Esophagus mucosa (tissue), 1 donor: ENCODE measurements around the gene ATP2C2. TPM values are rescaled to one million over a fixed set of nuclear protein-coding genes. Genes with fewer than 3 reads are reported as not detected.
A peak's percentile ranks its signal among the peaks of the same experiment; 100 is the strongest.
"Not testable (repeated sequence)": the region's sequence is repeated elsewhere in the genome, so short reads cannot be mapped to it uniquely, and the experiment has no call there.

ENCODE experiments used
- ATAC-seq: fragments of 200-7000 bp; cut with Tn5 transposase; one replicate; pipeline ENCODE4 v1.9.1; 2020
- total RNA-seq: library from RNA; stranded (reverse); gene quantifications from one replicate; pipeline ENCODE4 v1.2.4, GENCODE V29; 2023
- donor health status: DM: yes; HTN: yes; CAD: no.

Gene ATP2C2
- total RNA-seq, 1 donor from 2014 or later, result 6.9 TPM

- ATAC-seq, result no peak
Measured at GRCh38 chr16:84367297-84367680, 1.0 kb upstream of the ATP2C2 start.

- peak; percentile 51 for ATAC-seq
Measured at GRCh38 chr16:84367750-84368307, 509 bp upstream of the ATP2C2 start.

- no peak for ATAC-seq
Measured at GRCh38 chr16:84369105-84369504, 767 bp downstream of the ATP2C2 start.

DNA sequence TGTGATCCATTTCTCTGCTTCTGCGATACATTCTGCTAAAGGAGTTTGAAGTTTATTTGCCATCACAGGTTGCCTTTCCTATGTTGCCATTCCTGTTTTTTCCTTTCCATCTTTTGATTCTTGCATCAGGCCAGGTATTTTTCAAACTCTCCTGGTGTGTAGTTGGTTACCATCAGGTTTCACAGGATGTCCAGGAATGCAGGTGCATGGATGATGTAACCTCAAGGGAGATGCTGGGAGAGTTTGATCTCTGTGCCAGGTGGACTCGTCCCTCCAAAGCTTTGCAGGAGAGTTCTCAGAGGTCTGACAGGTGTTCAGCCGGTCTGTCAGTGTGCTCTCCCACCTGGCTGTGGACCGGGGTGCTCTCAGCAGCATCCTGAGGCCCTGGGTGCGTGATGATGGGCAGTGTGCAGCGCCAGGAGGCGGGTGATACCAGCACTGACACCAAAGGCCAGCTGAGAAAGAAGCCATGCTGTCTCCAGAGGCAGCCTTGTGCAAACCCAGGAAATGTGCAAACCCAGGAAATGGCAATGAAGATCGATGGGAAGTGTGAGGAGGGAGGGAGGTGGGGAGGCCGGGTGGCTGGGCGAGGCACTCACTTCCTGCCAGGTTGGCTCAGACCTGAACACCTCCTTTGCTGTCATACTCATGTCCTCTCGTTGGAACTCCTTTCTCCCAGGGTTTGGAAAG, 1.7 kb downstream of the ATP2C2 start:
- ATAC-seq, result peak; percentile 47

- no peak for ATAC-seq
Measured at GRCh38 chr16:84370723-84371552, 2.6 kb downstream of the ATP2C2 start.

GRCh38 chr16:84371553-84371865, 3.2 kb downstream of the ATP2C2 start:
- no peak for ATAC-seq

DNA sequence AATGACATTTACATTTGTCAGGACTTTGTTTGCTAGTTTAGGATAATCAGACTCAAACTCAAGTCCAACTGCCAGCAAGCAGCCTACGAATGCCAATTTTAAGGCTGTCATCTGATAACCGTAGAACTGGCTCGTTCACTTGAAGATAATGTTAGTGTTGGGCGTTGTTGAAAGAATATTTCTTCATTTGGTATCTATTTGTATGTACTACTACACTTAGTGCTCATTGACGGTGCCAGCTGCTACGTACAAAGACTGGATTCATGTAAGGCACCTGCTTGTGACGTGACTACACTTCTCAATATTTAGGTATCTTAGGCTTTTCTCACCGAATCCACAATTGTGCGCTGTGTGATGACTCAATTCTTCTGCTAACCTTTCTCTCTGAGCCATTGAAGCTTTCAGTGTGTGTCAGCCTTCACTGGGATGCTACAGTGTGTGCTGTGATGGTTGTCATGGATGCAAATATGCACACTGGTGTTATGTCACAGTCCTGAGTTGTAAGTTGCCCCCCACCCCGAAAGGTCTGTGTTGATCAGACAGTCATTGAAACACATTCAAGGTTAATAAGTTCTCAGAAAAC, 5.7 kb downstream of the ATP2C2 start:
- ATAC-seq, result no peak

DNA sequence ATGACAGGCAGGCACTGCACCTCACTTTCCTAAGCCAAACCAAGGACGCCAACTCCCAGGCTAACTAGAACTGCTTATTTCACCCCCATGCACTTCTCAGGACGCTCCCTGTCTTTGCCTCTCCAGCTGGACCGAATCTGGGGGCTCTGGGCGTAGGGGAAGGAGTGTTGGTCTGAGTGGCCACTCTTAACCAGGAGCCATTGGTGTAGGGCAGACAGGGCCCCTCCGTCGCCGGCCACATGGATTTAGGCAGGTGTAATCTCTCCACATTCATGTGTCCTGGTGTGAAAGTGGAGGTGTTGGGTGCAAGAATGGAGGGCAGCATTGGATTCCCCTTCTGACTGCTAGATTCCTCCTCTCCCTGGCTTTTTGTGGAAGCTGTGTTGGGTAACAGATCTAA, 9.8 kb downstream of the ATP2C2 start:
- no peak for ATAC-seq

GRCh38 chr16:84378567-84378966, 10.2 kb downstream of the ATP2C2 start:
- peak; percentile 88 for ATAC-seq

DNA sequence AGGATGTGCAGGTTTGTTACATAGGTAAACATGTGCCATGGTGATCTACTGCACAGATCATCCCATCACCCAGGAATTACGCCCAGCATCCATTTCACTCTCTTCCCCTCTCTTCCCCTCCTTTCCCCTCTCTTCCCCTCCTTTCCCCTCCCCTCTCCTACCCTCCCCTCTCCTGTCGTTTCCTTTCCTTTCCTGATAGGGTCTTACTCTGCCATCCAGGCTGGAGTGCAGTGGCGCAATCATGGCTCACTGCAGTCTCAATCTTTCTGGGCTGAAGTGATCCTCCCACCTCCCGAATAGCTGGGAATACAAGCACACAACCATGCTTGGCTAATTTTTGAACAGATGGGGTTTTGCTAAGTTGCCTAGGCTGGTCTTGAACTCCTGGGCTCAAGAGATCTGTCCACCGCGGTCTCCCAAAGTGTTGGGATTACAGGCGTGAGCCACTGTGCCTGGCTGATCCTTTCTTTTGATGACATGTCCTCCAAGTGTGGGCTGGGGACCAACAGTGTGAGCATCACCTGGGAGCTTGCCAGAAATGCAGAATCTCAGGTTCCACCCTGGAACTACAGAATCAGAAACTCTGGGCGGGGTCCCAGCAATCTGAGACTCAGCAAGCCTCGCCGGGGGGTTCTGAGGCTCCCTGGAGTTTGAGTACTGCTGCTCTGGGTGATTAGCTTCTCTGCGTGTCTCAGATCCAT, 10.8 kb downstream of the ATP2C2 start:
- no peak for ATAC-seq

DNA sequence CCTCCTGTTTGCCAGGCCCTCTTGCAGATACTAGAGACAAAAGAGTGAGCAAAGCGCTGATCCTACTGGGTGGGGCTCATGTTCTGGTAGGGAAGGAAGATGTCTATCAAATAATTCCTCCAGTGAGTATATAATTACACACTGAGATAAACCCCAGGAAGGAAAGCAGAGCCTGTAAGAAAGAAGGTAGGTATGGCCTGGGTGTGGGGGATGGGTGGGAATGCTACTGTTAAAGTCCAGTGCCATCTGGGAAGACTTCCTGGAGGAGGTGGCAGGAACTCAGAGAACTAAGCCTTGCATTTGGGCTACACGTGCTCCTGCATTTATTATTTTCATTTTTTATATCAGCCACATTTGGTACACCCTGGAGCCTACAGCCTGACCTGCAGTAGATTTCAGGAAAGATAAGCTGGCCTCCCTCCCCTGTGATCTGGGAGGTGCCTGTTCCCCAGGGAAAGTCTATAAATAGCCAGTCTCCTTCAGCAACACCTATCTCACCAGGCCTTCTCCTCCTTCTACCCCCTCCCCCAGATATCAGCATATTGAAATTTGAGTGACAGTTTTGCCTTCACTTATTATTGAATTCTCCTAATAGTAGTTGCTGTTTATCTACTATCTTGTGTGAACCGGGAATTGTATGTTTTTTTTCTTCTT, 11.5 kb downstream of the ATP2C2 start:
- peak; percentile 74 for ATAC-seq

DNA sequence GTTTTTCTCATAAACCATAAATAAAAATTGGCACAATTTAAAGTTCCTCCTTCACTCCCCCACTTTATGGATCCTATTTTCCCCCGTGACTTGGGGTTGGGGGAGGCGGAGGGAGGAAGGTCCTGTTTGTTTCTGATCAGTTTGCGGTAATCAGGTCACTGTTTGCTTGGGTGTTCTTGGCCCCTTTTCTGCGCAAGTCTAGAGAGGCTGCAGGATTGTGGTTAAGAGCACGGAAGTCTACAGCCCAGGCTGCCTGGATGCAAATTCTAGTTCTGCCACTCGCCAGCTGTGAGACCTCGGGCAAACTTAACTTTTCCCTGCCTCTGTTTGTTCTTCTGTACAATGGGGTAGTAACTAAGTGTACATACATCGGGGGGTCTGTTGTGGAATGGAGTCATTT, 12.1 kb downstream of the ATP2C2 start:
- ATAC-seq, result no peak

GRCh38 chr16:84382396-84382795, 14.1 kb downstream of the ATP2C2 start:
- no peak for ATAC-seq

DNA sequence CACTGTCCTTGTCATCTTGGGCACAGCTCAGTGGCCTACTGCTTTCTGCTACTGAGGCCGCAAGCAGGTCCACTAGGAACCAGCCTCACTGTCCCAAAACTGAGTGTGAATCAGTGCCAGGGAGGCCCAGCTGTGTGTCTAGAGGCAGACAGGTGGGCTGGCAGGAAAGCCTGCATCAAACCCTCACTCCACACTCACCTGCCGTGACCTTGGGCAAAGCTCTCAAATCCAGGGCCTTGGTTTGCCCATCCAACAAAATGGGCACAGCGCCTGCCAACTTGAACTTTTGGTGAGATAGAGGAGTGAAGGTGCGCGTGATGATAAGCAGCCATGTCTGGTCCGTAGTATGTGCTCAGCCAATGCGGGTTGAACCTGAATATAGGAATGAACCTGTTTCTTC, 14.8 kb downstream of the ATP2C2 start:
- no peak for ATAC-seq

DNA sequence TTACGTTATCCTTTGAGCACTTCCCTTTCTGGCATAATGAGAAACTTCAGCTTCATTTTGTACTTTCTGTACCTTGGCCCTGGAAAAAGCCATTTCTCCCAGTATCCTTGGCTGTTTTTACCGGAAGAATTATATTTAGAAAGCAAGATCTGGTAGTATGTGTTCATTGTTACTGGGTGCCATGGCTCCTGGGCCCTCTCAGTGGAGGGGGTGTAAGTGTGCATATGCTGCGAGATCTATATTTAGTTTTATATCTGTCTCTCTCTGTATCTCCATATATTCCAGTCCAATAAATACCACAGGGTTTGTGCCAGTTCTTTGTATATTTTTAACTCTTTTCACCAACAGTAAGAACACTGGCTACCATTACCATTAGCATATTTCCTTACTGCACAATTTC, 17.7 kb downstream of the ATP2C2 start:
- ATAC-seq, result no peak

GRCh38 chr16:84387021-84387420, 18.7 kb downstream of the ATP2C2 start:
- ATAC-seq, result no peak

GRCh38 chr16:84390131-84390785, 21.9 kb downstream of the ATP2C2 start:
- ATAC-seq, result peak; percentile 20

- peak; percentile 59 for ATAC-seq
Measured at GRCh38 chr16:84391151-84392030, 23.1 kb downstream of the ATP2C2 start.

GRCh38 chr16:84392031-84392360, 23.7 kb downstream of the ATP2C2 start:
- no peak for ATAC-seq

GRCh38 chr16:84396082-84396481, 27.7 kb downstream of the ATP2C2 start:
- not testable (repeated sequence) for ATAC-seq

- ATAC-seq, result peak; percentile 93
Measured at GRCh38 chr16:84396537-84397008, 28.2 kb downstream of the ATP2C2 start.
